GM11168 (cell line): ENCODE measurements around the gene ZMAT2.
"Not testable (repeated sequence)": the region's sequence is repeated elsewhere in the genome, so short reads cannot be mapped to it uniquely, and the experiment has no call there.

Experiments
- in situ Hi-C: fragments of 300-500 bp; cut with MboI; formaldehyde crosslinking; loops from one replicate; pipeline ENCODE4 v1.12.0; 2022; ENCODE audit warnings: low sequenced_read_pairs; ENCODE audit not compliant: unreplicated experiment

The ZMAT2 gene

DNA sequence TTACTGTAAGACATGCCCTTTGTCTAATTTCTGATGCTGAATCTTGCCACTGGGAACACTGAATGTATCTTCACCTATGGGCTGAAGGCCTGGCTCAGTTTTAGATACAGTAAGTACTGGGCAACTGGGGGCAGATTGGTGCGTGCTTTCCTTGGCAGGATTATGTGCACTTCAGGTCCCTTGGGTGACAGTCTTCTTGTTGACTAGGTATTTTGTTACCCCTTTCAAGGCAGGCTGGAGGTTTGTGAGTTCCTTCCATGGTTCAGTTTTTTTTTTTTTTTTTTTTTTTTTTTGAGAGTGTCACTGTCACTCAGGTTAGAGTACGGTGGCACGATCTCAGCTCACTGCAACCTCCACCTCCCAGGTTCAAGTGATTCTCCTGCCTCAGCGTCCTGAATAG, 7.6 kb downstream of the ZMAT2 start:
- in situ Hi-C loops, result no loop called here

GRCh38 chr5:140708787-140709186, 8.5 kb downstream of the ZMAT2 start:
- in situ Hi-C loops, result not testable (repeated sequence)

DNA sequence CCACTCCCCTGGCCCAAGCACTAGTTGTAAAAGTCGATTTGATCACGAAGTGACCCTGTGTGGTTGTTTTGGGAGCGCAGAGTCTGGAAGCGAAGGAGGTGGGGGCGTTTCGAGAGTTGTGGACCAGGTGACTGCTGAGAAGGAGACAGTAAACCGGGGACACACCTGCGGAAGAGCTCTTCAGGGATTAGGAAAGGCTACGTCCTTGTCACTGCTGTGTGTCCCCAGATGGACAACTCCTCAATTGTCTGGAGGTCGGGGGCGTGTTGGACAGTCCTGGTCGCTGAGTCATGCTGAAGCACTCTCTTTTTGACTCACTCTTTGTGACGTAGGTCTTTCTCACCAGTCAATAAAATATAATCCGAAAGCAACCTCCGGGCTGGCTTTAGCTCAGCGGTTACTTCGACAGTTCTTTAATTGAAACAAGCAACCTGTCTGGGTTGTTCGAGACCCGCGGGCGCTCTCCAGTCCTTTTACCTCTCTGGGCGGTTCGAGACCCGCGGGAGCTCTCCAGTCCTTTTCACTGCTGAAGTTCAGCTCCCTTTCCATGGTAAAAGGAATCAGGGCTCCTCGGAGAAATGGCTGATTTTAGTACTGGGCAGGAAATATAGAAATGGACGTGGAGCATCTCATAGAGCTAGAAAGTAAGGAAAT, 10.8 kb downstream of the ZMAT2 start:
- in situ Hi-C loops, result loop anchor here (10.0 kb wide), 1 partner anchor 346 kb away; the partner anchor contains the start of gene SLC4A9

- in situ Hi-C loops, result loop anchor here (10.0 kb wide), 1 partner anchor 347 kb away; the partner anchor contains the start of gene SLC4A9
These were observed 11.5 kb downstream of the ZMAT2 start for GRCh38 chr5:140711794-140712193.

DNA sequence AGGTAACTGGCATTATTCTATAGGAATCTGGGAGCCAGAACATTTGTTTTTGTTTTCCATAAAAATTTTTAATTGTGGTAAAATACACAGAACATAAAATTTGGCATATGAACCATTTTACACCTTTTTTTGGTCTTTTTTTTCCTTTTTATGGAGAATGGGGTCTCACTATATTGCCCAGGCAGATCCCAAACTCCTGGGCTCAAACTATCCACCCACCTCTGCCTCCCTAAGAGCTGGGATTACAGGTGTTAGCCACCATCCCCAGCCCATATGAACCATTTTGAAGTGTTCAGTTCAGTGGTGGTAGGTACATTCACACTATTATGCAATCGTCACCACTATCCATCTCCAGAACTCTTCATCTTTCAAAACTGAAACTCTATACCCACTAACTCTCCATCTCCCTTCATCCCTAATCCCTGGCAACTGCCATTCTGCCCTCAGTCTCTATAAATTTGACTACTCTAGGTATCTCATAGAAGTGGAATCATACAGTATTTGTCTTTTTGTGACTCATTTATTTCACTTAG, 13.4 kb downstream of the ZMAT2 start:
- in situ Hi-C loops, result loop anchor here (10.0 kb wide), 1 partner anchor 349 kb away; the partner anchor contains the start of gene SLC4A9

GRCh38 chr5:140716238-140716637, 16.0 kb downstream of the ZMAT2 start:
- in situ Hi-C loops, result loop anchor here (10.0 kb wide), 1 partner anchor 351 kb away; the partner anchor contains the start of gene SLC4A9

DNA sequence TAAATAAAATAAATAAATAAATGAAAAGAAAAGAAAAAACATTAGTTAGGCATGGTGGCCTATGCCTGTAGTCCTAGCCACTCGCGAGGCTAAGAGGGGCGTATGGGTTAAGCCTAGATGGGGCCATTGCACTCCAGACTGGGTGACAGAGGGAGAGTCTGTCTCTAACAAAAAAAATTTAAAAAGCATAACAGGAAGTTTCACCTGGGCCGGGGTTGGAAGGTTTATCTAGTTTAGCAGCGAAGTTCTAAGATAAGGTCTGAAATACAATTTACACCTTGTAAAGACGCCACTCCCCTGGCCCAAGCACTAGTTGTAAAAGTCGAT, 18.0 kb downstream of the ZMAT2 start:
- in situ Hi-C loops, result loop anchor here (10.0 kb wide), 1 partner anchor 353 kb away; the partner anchor contains the start of gene SLC4A9

DNA sequence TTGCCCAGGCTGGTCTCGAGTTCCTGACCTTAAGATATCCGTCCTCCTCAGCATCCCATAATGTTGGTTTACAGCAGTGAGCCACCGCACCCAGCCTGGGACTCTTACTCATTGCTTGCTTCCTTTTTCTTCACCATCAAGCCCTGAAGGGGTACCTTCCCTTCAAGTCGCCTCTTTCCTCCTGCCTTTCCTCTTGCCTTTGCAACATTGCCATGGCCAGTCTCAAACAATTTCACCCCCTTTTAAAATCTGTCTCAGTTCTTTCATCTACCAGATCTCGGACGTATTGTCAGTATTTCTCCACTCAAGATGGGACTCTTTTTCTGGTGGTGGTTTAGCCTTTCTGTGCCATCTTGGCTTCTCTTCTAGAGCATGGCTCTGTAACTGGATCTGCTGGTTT, 20.5 kb downstream of the ZMAT2 start:
- in situ Hi-C loops, result not testable (repeated sequence)

- in situ Hi-C loops, result not testable (repeated sequence)
These were observed 21.1 kb downstream of the ZMAT2 start for GRCh38 chr5:140721395-140721794.

- in situ Hi-C loops, result no loop called here
These were observed 25.7 kb downstream of the ZMAT2 start for GRCh38 chr5:140725799-140726471.

DNA sequence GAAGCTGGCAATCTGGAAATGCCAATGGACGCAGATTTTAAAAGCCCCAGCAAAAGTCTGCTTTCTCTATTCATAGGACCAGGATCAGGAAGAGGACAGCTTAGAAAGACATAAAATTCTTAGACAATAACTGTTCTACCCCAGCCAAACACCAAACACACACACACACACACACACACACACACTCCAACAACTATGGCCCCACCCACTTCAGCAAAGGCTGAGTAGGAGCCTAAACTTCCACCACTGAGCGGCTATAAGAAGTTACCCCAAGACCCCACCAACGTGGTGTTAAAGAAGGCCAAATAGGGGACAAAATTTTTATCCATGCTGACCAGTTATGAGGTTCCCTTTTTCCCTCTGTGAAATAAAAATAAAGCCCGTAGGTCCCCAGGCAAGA, 32.9 kb downstream of the ZMAT2 start:
- in situ Hi-C loops, result loop anchor here (10.0 kb wide), 1 partner anchor 662 kb away; the partner anchor contains the start of genes PCDHGA8 and PCDHGB5

DNA sequence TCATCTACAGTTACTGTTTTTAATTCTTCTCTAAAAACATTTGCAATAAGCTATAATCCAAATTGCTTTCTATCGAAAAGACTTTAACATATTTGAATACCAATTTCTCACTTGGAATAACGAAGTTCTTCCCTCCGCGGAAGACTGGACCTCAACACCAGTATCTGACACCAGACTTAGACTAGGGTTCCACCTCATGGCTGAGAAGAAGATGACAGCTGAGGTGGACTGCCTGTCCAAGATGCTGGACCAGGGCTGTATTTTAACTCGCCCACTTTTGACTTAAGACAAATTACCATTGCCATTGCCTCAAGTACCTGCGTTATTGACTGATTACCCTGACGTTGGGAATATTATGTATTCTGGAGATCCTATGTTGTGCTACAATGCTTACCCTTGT, 34.1 kb downstream of the ZMAT2 start:
- in situ Hi-C loops, result loop anchor here (10.0 kb wide), 1 partner anchor 660 kb away; the partner anchor contains the start of genes PCDHGA8 and PCDHGB5

- in situ Hi-C loops, result loop anchor here (10.0 kb wide), 1 partner anchor 657 kb away; the partner anchor contains the start of genes PCDHGA8 and PCDHGB5
These were observed 37.2 kb downstream of the ZMAT2 start for GRCh38 chr5:140737486-140737885.

DNA sequence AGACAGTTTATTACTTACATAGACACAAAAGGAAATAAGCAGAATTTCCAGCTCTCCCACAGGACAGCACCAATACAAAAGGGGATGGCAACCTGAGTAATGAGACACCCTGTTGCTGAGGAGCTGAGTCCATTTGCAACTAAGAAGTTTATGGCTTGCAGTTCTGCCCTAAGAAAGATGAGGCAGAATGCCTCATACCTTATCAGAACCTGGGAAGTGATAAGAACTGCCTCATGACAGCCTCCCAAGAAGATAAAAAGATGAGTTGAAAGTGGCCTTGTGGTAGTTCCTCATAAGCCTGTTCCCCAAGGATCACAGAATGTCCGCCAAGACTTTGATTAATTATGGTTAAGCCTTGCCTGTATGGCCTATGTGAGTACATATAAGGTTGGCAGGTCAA, 41.7 kb downstream of the ZMAT2 start:
- in situ Hi-C loops, result no loop called here

DNA sequence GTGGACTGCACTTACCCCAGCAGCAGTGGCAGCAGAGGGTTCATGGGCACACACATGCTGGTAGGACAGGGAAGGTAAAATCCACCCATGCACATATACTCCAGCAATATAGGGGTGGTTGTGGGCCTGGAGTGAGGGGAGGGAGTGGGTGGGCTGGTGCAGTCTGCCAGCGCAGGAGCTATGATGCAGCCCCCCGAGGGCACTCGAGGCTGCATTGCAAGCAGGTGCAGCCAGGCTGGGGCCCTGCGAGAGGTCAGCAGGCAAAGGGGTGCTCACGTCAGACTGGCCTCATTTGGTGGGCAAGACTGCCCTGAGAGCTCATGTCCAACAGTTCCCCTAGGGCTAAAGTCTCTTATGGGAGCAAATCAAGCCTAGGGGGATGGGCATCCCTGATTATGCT, 53.3 kb downstream of the ZMAT2 start:
- in situ Hi-C loops, result no loop called here
